Mesenchymal stem cell (in vitro differentiated cells and primary cell): ENCODE measurements around the gene PXMP2.

Experiments used
- DNase-seq: peaks from one replicate; pipeline ENCODE4 v3.0.0-alpha.2; 2013
- H2AFZ ChIP-seq: one replicate; pipeline ENCODE4 v1.6.1; 2013; ENCODE audit warnings: low read depth, mild to moderate bottlenecking, control low read depth, inconsistent platforms, low read length, moderate library complexity
- H2AK5ac ChIP-seq: 2 replicates; pipeline ENCODE4 v1.6.1; 2013; ENCODE audit warnings: low read length, moderate library complexity, mild to moderate bottlenecking, inconsistent platforms; ENCODE audit not compliant: severe bottlenecking
- H2BK120ac ChIP-seq: one replicate; pipeline ENCODE4 v1.6.1; 2013; ENCODE audit warnings: low read depth, mild to moderate bottlenecking, inconsistent platforms, low read length, moderate library complexity
- H2BK12ac ChIP-seq, 2 experiments: one replicate each; pipeline ENCODE4 v1.6.1; 2013; ENCODE audit warnings: inconsistent platforms in 2 of 2, low read length in 2 of 2, mild to moderate bottlenecking in 2 of 2, moderate library complexity in 2 of 2, control low read depth in 1 of 2
- H2BK15ac ChIP-seq: one replicate; pipeline ENCODE4 v1.6.1; 2013; ENCODE audit warnings: mild to moderate bottlenecking, low read depth, inconsistent platforms; ENCODE audit not compliant: poor library complexity, severe bottlenecking
- H2BK5ac ChIP-seq: 2 replicates; pipeline ENCODE4 v1.6.1; 2013; ENCODE audit warnings: low read depth, mild to moderate bottlenecking, low read length, control low read depth, inconsistent platforms; ENCODE audit not compliant: poor library complexity, severe bottlenecking
- H3K14ac ChIP-seq, 2 experiments: one replicate each; pipeline ENCODE4 v1.6.1; 2013; ENCODE audit warnings: inconsistent platforms in 2 of 2, low read length in 2 of 2, control low read depth in 1 of 2, mild to moderate bottlenecking in 1 of 2, moderate library complexity in 1 of 2
- H3K18ac ChIP-seq, 2 experiments: one replicate each; pipeline ENCODE4 v1.6.1; 2013; ENCODE audit warnings: inconsistent platforms in 2 of 2, low read length in 2 of 2, control low read depth in 1 of 2, low read depth in 1 of 2, mild to moderate bottlenecking in 1 of 2
- H3K23ac ChIP-seq, 2 experiments: one replicate each; pipeline ENCODE4 v1.6.1; 2013; ENCODE audit warnings: inconsistent platforms in 2 of 2, low read length in 2 of 2, mild to moderate bottlenecking in 2 of 2, moderate library complexity in 2 of 2, control low read depth in 1 of 2
- H3K27ac ChIP-seq: 2 replicates; pipeline ENCODE4 v1.5.1; 2013; ENCODE audit warnings: mild to moderate bottlenecking, moderate library complexity, low read length, control low read depth, inconsistent platforms; ENCODE audit not compliant: poor library complexity, severe bottlenecking
- H3K27me3 ChIP-seq, 2 experiments: 2 replicates each; pipeline versions ENCODE4 v1.6.1 to v1.7.0; 2013; ENCODE audit warnings: low read length in 2 of 2, mild to moderate bottlenecking in 2 of 2, moderate library complexity in 2 of 2, control low read depth in 1 of 2, inconsistent platforms in 1 of 2; ENCODE audit not compliant: control insufficient read depth in 1 of 2, insufficient read depth in 1 of 2
- H3K36me3 ChIP-seq, 2 experiments: 2 replicates each; pipeline versions ENCODE4 v1.6.1 to v1.7.0; 2013; ENCODE audit warnings: low read length in 2 of 2, control low read depth in 1 of 2, inconsistent platforms in 1 of 2, low read depth in 1 of 2, mild to moderate bottlenecking in 1 of 2; ENCODE audit not compliant: insufficient read depth in 2 of 2, control insufficient read depth in 1 of 2
- H3K4ac ChIP-seq, 2 experiments: one replicate each; pipeline ENCODE4 v1.6.1; 2013; ENCODE audit warnings: inconsistent platforms in 2 of 2, low read length in 2 of 2, mild to moderate bottlenecking in 2 of 2, moderate library complexity in 2 of 2, control low read depth in 1 of 2, low read depth in 1 of 2
- H3K4me1 ChIP-seq: 2 replicates; pipeline ENCODE4 v1.6.1; 2013; ENCODE audit warnings: low read depth, low read length, control low read depth; ENCODE audit not compliant: control insufficient read depth, insufficient read depth
- H3K4me2 ChIP-seq: 2 replicates; pipeline ENCODE4 v1.6.1; 2013; ENCODE audit warnings: low read length, mild to moderate bottlenecking, inconsistent platforms; ENCODE audit not compliant: poor library complexity, severe bottlenecking
- H3K4me3 ChIP-seq, 2 experiments: 2 replicates each; pipeline versions ENCODE4 v1.5.1 to v1.7.0; 2013; ENCODE audit warnings: low read length in 2 of 2, mild to moderate bottlenecking in 2 of 2, control low read depth in 1 of 2, low read depth in 1 of 2; ENCODE audit not compliant: insufficient read depth in 1 of 2
- H3K79me1 ChIP-seq: replicated peaks from 2 replicates; pipeline ENCODE4 v1.6.1; 2013; ENCODE audit warnings: mild to moderate bottlenecking, control low read depth, low read length, inconsistent platforms; ENCODE audit not compliant: poor library complexity, severe bottlenecking
- H3K9ac ChIP-seq: 2 replicates; pipeline ENCODE4 v1.7.0; 2013; ENCODE audit warnings: mild to moderate bottlenecking, low read length, moderate library complexity
- H3K9me3 ChIP-seq: 2 replicates; pipeline ENCODE4 v1.7.0; 2013; ENCODE audit warnings: mild to moderate bottlenecking, low read length; ENCODE audit not compliant: control insufficient read depth
- H4K8ac ChIP-seq: one replicate; pipeline ENCODE4 v1.6.1; 2013; ENCODE audit warnings: inconsistent platforms, mild to moderate bottlenecking, low read length, moderate library complexity
- H4K91ac ChIP-seq: one replicate; pipeline ENCODE4 v1.6.1; 2013; ENCODE audit warnings: mild to moderate bottlenecking, low read length, inconsistent platforms
- WGBS: methylation state at CpG from one replicate; pipeline ENCODE4 v1.1.7; 2013; ENCODE audit warnings: mixed read lengths; 5-methylcytosine and 5-hydroxymethylcytosine counted together

PXMP2 gene

DNA sequence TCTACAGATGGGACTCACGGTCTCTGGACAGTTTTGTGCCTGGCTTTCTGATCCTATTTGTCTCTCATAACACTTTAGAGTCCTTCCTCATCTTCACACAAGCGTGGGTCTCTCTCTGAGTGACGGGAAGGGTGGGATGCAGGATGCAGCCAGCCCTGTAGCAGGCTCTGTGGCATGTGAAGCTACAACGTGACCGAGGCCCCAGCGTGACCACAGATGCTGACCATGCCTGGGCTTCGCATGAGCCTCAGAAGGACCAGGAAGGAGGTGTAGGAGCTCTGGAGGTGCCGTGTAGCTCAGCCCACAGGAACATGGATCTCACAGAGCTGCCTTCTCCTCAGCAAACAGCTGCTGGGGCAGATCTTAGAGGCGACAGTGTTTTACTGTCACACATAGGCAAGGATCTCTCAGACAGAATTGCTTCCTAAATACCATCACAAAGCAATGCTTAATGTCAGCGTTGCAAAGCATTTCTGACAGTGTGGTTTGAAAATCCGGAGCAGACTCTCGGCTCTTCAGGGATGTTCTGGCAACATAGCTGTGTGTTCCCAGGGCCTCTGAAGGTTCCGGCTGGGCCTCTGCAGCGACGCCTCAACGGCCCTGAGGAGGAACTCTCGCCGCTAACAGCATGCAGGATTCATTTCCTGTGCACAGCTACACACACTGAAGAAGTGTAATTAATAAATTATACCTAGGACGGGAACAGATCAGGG is 52.4 kb downstream of the PXMP2 start:
- no peaks in the 10 kb centered on the region for H3K4me1 ChIP-seq
- no peak for DNase-seq
- no peak overlapping the region for H3K9ac ChIP-seq
- H3K27me3 ChIP-seq = no peaks in the 10 kb centered on the region
- no peak overlapping the region for H2BK120ac ChIP-seq
- H2BK15ac ChIP-seq = no peak overlapping the region
- H2AFZ ChIP-seq = no peak overlapping the region
- no peak overlapping the region for H3K4me2 ChIP-seq
- H4K91ac ChIP-seq = no peak overlapping the region
- no peak overlapping the region for H3K14ac ChIP-seq
- H3K36me3 ChIP-seq = peaks cover 76 to 91% of the 10 kb centered on the region in 2 experiments
- no peak overlapping the region for H3K27ac ChIP-seq
- H3K79me1 ChIP-seq = peaks cover 30% of the 10 kb centered on the region
- WGBS = 97% methylated on average over 17 of the region's 19 CpGs
- no peak overlapping the region for H3K18ac ChIP-seq
- H2AK5ac ChIP-seq = no peak overlapping the region
- H4K8ac ChIP-seq = peak overlapping the region; percentile 40
- H3K9me3 ChIP-seq = no peaks in the 10 kb centered on the region
- peak overlapping the region in 1 of 2 experiments; percentile 26 for H3K4me3 ChIP-seq
- H3K23ac ChIP-seq = no peak overlapping the region
- H2BK5ac ChIP-seq = no peak overlapping the region
- no peak overlapping the region for H2BK12ac ChIP-seq
- no peak overlapping the region for H3K4ac ChIP-seq

DNA sequence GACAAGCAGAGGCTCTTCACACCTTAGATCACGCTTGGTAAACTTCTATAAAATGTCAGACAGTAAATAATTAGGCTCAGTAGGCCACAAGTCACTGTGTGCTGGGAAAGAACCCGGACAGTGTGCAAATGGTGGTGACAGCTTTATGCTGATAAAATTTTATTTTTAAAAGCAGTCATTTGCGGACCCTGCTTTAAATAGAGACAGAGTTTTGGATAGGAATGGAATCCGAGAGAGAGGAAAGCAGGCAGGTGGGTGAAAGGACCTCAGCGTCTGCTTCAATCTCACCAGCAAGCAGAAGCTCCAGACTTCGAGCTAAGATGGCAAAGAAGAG is 52.9 kb downstream of the PXMP2 start:
- H3K4me3 ChIP-seq = no peak overlapping the region
- peaks cover 77 to 91% of the 10 kb centered on the region in 2 experiments for H3K36me3 ChIP-seq
- H2AK5ac ChIP-seq = no peak overlapping the region
- H2BK12ac ChIP-seq = no peak overlapping the region
- no peak overlapping the region for H4K91ac ChIP-seq
- H3K14ac ChIP-seq = no peak overlapping the region
- no peaks in the 10 kb centered on the region for H3K4me1 ChIP-seq
- H3K27ac ChIP-seq = no peak overlapping the region
- H2AFZ ChIP-seq = no peak overlapping the region
- no peaks in the 10 kb centered on the region for H3K27me3 ChIP-seq
- peaks cover 29% of the 10 kb centered on the region for H3K79me1 ChIP-seq
- no peak overlapping the region for H3K4me2 ChIP-seq
- H4K8ac ChIP-seq = no peak overlapping the region
- no peak overlapping the region for H2BK120ac ChIP-seq
- no peak overlapping the region for H2BK5ac ChIP-seq
- no peak for DNase-seq
- H3K4ac ChIP-seq = no peak overlapping the region
- no peaks in the 10 kb centered on the region for H3K9me3 ChIP-seq
- no peak overlapping the region for H3K9ac ChIP-seq
- 87% methylated on average over 6 of the region's 6 CpGs for WGBS
- no peak overlapping the region for H3K18ac ChIP-seq
- H2BK15ac ChIP-seq = no peak overlapping the region
- no peak overlapping the region for H3K23ac ChIP-seq

DNA sequence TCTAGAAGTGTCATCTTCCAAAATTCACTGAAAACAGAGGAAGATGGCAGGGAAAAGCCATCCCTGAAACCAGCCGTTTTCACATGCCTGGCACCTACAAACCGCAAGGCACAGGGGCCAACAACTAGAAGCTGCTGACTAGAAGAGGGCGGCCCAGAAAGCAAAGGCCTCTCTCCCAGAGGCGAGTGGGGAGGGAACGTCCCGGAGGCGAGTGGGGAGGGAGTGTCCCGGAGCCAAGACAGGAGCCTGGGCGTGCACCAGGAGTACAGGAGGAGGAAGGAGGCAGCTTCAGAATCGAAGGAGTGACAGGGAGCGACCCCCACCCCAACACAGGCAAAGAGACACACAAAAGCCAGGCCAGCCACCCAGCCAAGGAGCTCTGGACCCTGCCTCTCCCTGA is 53.3 kb downstream of the PXMP2 start:
- Histone ChIP-seq H3K27me3 (no peaks in the 10 kb centered on the region), H2BK12ac (no peak overlapping the region), H3K4me2 (no peak overlapping the region), H3K9me3 (no peaks in the 10 kb centered on the region), H2AK5ac (no peak overlapping the region), H3K79me1 (peaks cover 25% of the 10 kb centered on the region), H3K4me1 (no peaks in the 10 kb centered on the region), H2BK15ac (no peak overlapping the region), H3K18ac (no peak overlapping the region), H3K36me3 (peaks cover 77 to 91% of the 10 kb centered on the region in 2 experiments), H3K4ac (no peak overlapping the region), H3K27ac (no peak overlapping the region), H2AFZ (no peak overlapping the region), H3K14ac (no peak overlapping the region), H4K91ac (no peak overlapping the region), H3K23ac (peak overlapping the region in 1 of 2 experiments; percentile 23), H3K9ac (no peak overlapping the region), H3K4me3 (no peak overlapping the region), H2BK120ac (no peak overlapping the region), H4K8ac (no peak overlapping the region), H2BK5ac (no peak overlapping the region)
- no peak for DNase-seq
- WGBS = 96% methylated on average over 11 of the region's 11 CpGs

- Histone ChIP-seq H3K23ac (no peak overlapping the region), H2BK120ac (no peak overlapping the region), H2AK5ac (no peak overlapping the region), H3K9me3 (no peaks in the 10 kb centered on the region), H3K18ac (no peak overlapping the region), H4K91ac (no peak overlapping the region), H4K8ac (no peak overlapping the region), H3K4ac (no peak overlapping the region), H3K9ac (no peak overlapping the region), H3K4me3 (no peak overlapping the region), H3K4me2 (no peak overlapping the region), H3K4me1 (no peaks in the 10 kb centered on the region), H2BK12ac (no peak overlapping the region), H2BK15ac (no peak overlapping the region), H2BK5ac (no peak overlapping the region), H2AFZ (no peak overlapping the region), H3K27ac (no peak overlapping the region), H3K27me3 (no peaks in the 10 kb centered on the region), H3K36me3 (peaks cover 73 to 90% of the 10 kb centered on the region in 2 experiments), H3K79me1 (peaks cover 21% of the 10 kb centered on the region), H3K14ac (no peak overlapping the region)
- 94% methylated on average over 8 of the region's 8 CpGs for whole genome bisulfite sequencing
- no peak for DNase-seq
Observed at GRCh38 chr12:132741620-132742019, 54.2 kb downstream of the PXMP2 start.
